Measurements from ENCODE around the gene IFITM5. TPM values are rescaled to one million over a fixed set of nuclear protein-coding genes. Genes with fewer than 3 reads are reported as not detected.

The IFITM5 gene
- total and polyA plus RNA-seq, 4 donors, result 0.29 TPM; not detected in 3

- Histone ChIP-seq H3K4me1 (ENCODE audit: control insufficient read depth, insufficient read depth, low read length) (peaks cover 26% of the 10 kb centered on the region), H3K27me3 (ENCODE audit: control insufficient read depth, insufficient read depth, low read length) (peaks cover 69% of the 10 kb centered on the region), H3K27ac (ENCODE audit: low read depth, low read length) (no peak overlapping the region), H3K36me3 (ENCODE audit: control insufficient read depth, insufficient read depth, low read length) (peaks cover 3% of the 10 kb centered on the region), H3K9me3 (ENCODE audit: control insufficient read depth, insufficient read depth, low read length) (no peaks in the 10 kb centered on the region), H3K4me3 (ENCODE audit: low read depth, low read length) (no peak overlapping the region)
- no peak for DNase-seq (ENCODE audit: low read depth in 4 of 6, low spot score in 6 of 6)
- WGBS (ENCODE audit: insufficient coverage), result 84% methylated on average over 29 of the region's 29 CpGs
Measured at GRCh38 chr11:285021-285893, 14.1 kb downstream of the IFITM5 start.

- no peak for DNase-seq (ENCODE audit: low read depth in 4 of 6, low spot score in 6 of 6)
- Histone ChIP-seq H3K27ac (ENCODE audit: low read depth, low read length) (no peak overlapping the region), H3K4me1 (ENCODE audit: control insufficient read depth, insufficient read depth, low read length) (peaks cover 24% of the 10 kb centered on the region), H3K9me3 (ENCODE audit: control insufficient read depth, insufficient read depth, low read length) (no peaks in the 10 kb centered on the region), H3K36me3 (ENCODE audit: control insufficient read depth, insufficient read depth, low read length) (no peaks in the 10 kb centered on the region), H3K4me3 (ENCODE audit: low read depth, low read length) (no peak overlapping the region), H3K27me3 (ENCODE audit: control insufficient read depth, insufficient read depth, low read length) (peaks cover 73% of the 10 kb centered on the region)
- 80% methylated on average over 22 of the region's 24 CpGs for WGBS (ENCODE audit: insufficient coverage)
Measured at GRCh38 chr11:284105-285020, 15.0 kb downstream of the IFITM5 start.

GRCh38 chr11:283405-284104 is 15.8 kb downstream of the IFITM5 start:
- no peak overlapping the region for H3K4me3 ChIP-seq (ENCODE audit: low read depth, low read length)
- no peak for DNase-seq (ENCODE audit: low read depth in 4 of 6, low spot score in 6 of 6)
- no peaks in the 10 kb centered on the region for H3K9me3 ChIP-seq (ENCODE audit: control insufficient read depth, insufficient read depth, low read length)
- H3K36me3 ChIP-seq (ENCODE audit: control insufficient read depth, insufficient read depth, low read length), result no peaks in the 10 kb centered on the region
- H3K27me3 ChIP-seq (ENCODE audit: control insufficient read depth, insufficient read depth, low read length), result peaks cover 80% of the 10 kb centered on the region
- H3K4me1 ChIP-seq (ENCODE audit: control insufficient read depth, insufficient read depth, low read length), result peaks cover 23% of the 10 kb centered on the region
- H3K27ac ChIP-seq (ENCODE audit: low read depth, low read length), result no peak overlapping the region
- WGBS (ENCODE audit: insufficient coverage), result 85% methylated on average over 15 of the region's 23 CpGs

GRCh38 chr11:282630-283360 is 16.5 kb downstream of the IFITM5 start:
- Histone ChIP-seq H3K4me1 (ENCODE audit: control insufficient read depth, insufficient read depth, low read length) (peaks cover 16% of the 10 kb centered on the region), H3K9me3 (ENCODE audit: control insufficient read depth, insufficient read depth, low read length) (no peaks in the 10 kb centered on the region), H3K27ac (ENCODE audit: low read depth, low read length) (no peak overlapping the region), H3K36me3 (ENCODE audit: control insufficient read depth, insufficient read depth, low read length) (no peaks in the 10 kb centered on the region), H3K4me3 (ENCODE audit: low read depth, low read length) (no peak overlapping the region), H3K27me3 (ENCODE audit: control insufficient read depth, insufficient read depth, low read length) (peaks cover 80% of the 10 kb centered on the region)
- no peak for DNase-seq (ENCODE audit: low read depth in 4 of 6, low spot score in 6 of 6)
- WGBS (ENCODE audit: insufficient coverage), result 71% methylated on average over 10 of the region's 13 CpGs

- Histone ChIP-seq H3K4me3 (ENCODE audit: low read depth, low read length) (no peak overlapping the region), H3K27ac (ENCODE audit: low read depth, low read length) (no peak overlapping the region), H3K4me1 (ENCODE audit: control insufficient read depth, insufficient read depth, low read length) (peaks cover 15% of the 10 kb centered on the region), H3K9me3 (ENCODE audit: control insufficient read depth, insufficient read depth, low read length) (no peaks in the 10 kb centered on the region), H3K36me3 (ENCODE audit: control insufficient read depth, insufficient read depth, low read length) (no peaks in the 10 kb centered on the region), H3K27me3 (ENCODE audit: control insufficient read depth, insufficient read depth, low read length) (peaks cover 78% of the 10 kb centered on the region)
- WGBS (ENCODE audit: insufficient coverage), result 65% methylated on average over 4 of the region's 4 CpGs
- no peak for DNase-seq (ENCODE audit: low read depth in 4 of 6, low spot score in 6 of 6)
Measured at GRCh38 chr11:282171-282570, 17.2 kb downstream of the IFITM5 start.

- no peak overlapping the region for H3K4me3 ChIP-seq (ENCODE audit: low read depth, low read length)
- H3K27me3 ChIP-seq (ENCODE audit: control insufficient read depth, insufficient read depth, low read length), result peaks cover 74% of the 10 kb centered on the region
- no peak for DNase-seq (ENCODE audit: low read depth in 4 of 6, low spot score in 6 of 6)
- WGBS (ENCODE audit: insufficient coverage), result 37% methylated on average over 26 of the region's 26 CpGs
- H3K36me3 ChIP-seq (ENCODE audit: control insufficient read depth, insufficient read depth, low read length), result no peaks in the 10 kb centered on the region
- H3K9me3 ChIP-seq (ENCODE audit: control insufficient read depth, insufficient read depth, low read length), result no peaks in the 10 kb centered on the region
- peaks cover 15% of the 10 kb centered on the region for H3K4me1 ChIP-seq (ENCODE audit: control insufficient read depth, insufficient read depth, low read length)
- no peak overlapping the region for H3K27ac ChIP-seq (ENCODE audit: low read depth, low read length)
Measured at GRCh38 chr11:281486-282161, 17.7 kb downstream of the IFITM5 start.

- H3K27ac ChIP-seq (ENCODE audit: low read depth, low read length), result no peak overlapping the region
- peaks cover 15% of the 10 kb centered on the region for H3K4me1 ChIP-seq (ENCODE audit: control insufficient read depth, insufficient read depth, low read length)
- no peak overlapping the region for H3K4me3 ChIP-seq (ENCODE audit: low read depth, low read length)
- H3K27me3 ChIP-seq (ENCODE audit: control insufficient read depth, insufficient read depth, low read length), result peaks cover 67% of the 10 kb centered on the region
- no peaks in the 10 kb centered on the region for H3K36me3 ChIP-seq (ENCODE audit: control insufficient read depth, insufficient read depth, low read length)
- no peaks in the 10 kb centered on the region for H3K9me3 ChIP-seq (ENCODE audit: control insufficient read depth, insufficient read depth, low read length)
- 9% methylated on average over 79 of the region's 79 CpGs for WGBS (ENCODE audit: insufficient coverage)
- DNase-seq (ENCODE audit: low read depth in 4 of 6, low spot score in 6 of 6), result no peak
Measured at GRCh38 chr11:280706-281485, 18.4 kb downstream of the IFITM5 start.

- H3K4me3 ChIP-seq (ENCODE audit: low read depth, low read length), result no peak overlapping the region
- 3% methylated on average over 85 of the region's 85 CpGs for WGBS (ENCODE audit: insufficient coverage)
- DNase-seq (ENCODE audit: low read depth in 4 of 6, low spot score in 6 of 6), result no peak
Measured at GRCh38 chr11:279966-280705, 19.2 kb downstream of the IFITM5 start.

More at GRCh38 chr11:279966-280705, 19.2 kb downstream of the IFITM5 start:
- Histone ChIP-seq H3K36me3 (ENCODE audit: control insufficient read depth, insufficient read depth, low read length) (no peaks in the 10 kb centered on the region), H3K27me3 (ENCODE audit: control insufficient read depth, insufficient read depth, low read length) (peaks cover 65% of the 10 kb centered on the region), H3K9me3 (ENCODE audit: control insufficient read depth, insufficient read depth, low read length) (no peaks in the 10 kb centered on the region), H3K27ac (ENCODE audit: low read depth, low read length) (no peak overlapping the region), H3K4me1 (ENCODE audit: control insufficient read depth, insufficient read depth, low read length) (peaks cover 15% of the 10 kb centered on the region)
